SK-N-SH (cell line): ENCODE data around the gene GRM8. TPM values are rescaled to one million over a fixed set of nuclear protein-coding genes. Genes with fewer than 3 reads are reported as not detected.

Experiments
- CTCF ChIA-PET: fragments of 300-600, 350-600 bp; formaldehyde crosslinking; extraction: SDS; loops from one replicate; lab custom pipeline; 2021; lab: Yijun Ruan, JAX
- POLR2A ChIA-PET: fragments of 350-600 bp; sonication (Branson Sonifier 250); formaldehyde crosslinking; extraction: SDS; loops from one replicate; lab custom pipeline; 2020; ENCODE audit warnings: antibody characterized with exemption, inconsistent platforms; lab: Yijun Ruan, JAX
- DNase-seq: peaks from one replicate; pipeline ENCODE4 v3.0.0; 2012
- H2AFZ ChIP-seq: fragments of 200-600 bp; sonication (generic); 2 replicates; pipeline ENCODE4 v1.8.1; 2016; ENCODE audit warnings: antibody characterized with exemption, mild to moderate bottlenecking, low read depth
- H3F3A ChIP-seq: fragments of 200-600 bp; sonication (generic); replicated peaks from 2 replicates; pipeline ENCODE3; 2016; ENCODE audit warnings: antibody characterized with exemption, mild to moderate bottlenecking; ENCODE audit not compliant: insufficient read depth
- H3K27ac ChIP-seq, 2 experiments: fragments of 200-500 bp in 1 of 2; fragments of 200-600 bp in 1 of 2; sonication (Bioruptor generic) in 1 of 2; sonication (generic), shearing (Covaris generic) in 1 of 2; 2 replicates each; pipeline versions ENCODE4 v1.5.1 to v1.6.1; 2014 to 2016; ENCODE audit warnings: low read depth in 2 of 2, inconsistent platforms in 1 of 2, low read length in 1 of 2, mild to moderate bottlenecking in 1 of 2, mixed read lengths in 1 of 2
- H3K27me3 ChIP-seq: fragments of 200-600 bp; sonication (generic), shearing (Covaris generic); 2 replicates; pipeline ENCODE4 v1.6.1; 2016; ENCODE audit warnings: mixed run types; ENCODE audit not compliant: insufficient read depth
- H3K36me3 ChIP-seq, 2 experiments: fragments of 200-500 bp in 1 of 2; fragments of 200-600 bp in 1 of 2; sonication (Bioruptor generic) in 1 of 2; sonication (generic) in 1 of 2; replicated peaks in 1 of 2; 2 replicates each; pipeline versions ENCODE3 to v1.5.1; 2014 to 2016; ENCODE audit warnings: low read length in 1 of 2, mild to moderate bottlenecking in 1 of 2; ENCODE audit not compliant: insufficient read depth in 2 of 2, control insufficient read depth in 1 of 2
- H3K4me1 ChIP-seq, 2 experiments: fragments of 200-500 bp in 1 of 2; fragments of 200-600 bp in 1 of 2; sonication (Bioruptor generic) in 1 of 2; sonication (generic), shearing (Covaris generic) in 1 of 2; 2 replicates each; pipeline versions ENCODE4 v1.5.1 to v1.6.1; 2014 to 2016; ENCODE audit warnings: low read depth in 1 of 2, low read length in 1 of 2, mixed run types in 1 of 2; ENCODE audit not compliant: insufficient read depth in 2 of 2, control insufficient read depth in 1 of 2
- H3K4me2 ChIP-seq: fragments of 200-600 bp; sonication (generic), shearing (Covaris generic); 2 replicates; pipeline ENCODE4 v1.6.1; 2017; ENCODE audit warnings: mixed run types
- H3K4me3 ChIP-seq, 2 experiments: fragments of 200-500 bp in 1 of 2; fragments of 200-600 bp in 1 of 2; sonication (Bioruptor generic) in 1 of 2; sonication (generic), shearing (Covaris generic) in 1 of 2; 2 replicates each; pipeline versions ENCODE4 v1.5.1 to v1.8.1; 2014 to 2016; ENCODE audit warnings: low read depth in 2 of 2, inconsistent platforms in 1 of 2, low read length in 1 of 2, mild to moderate bottlenecking in 1 of 2, mixed read lengths in 1 of 2, moderate library complexity in 1 of 2
- H3K79me2 ChIP-seq: fragments of 200-600 bp; sonication (generic); 2 replicates; pipeline ENCODE4 v1.8.1; 2017; ENCODE audit warnings: mild to moderate bottlenecking; ENCODE audit not compliant: insufficient read depth
- H3K9ac ChIP-seq: fragments of 200-600 bp; sonication (generic); 2 replicates; pipeline ENCODE4 v1.6.1; 2017; ENCODE audit warnings: mixed run types
- H3K9me2 ChIP-seq: fragments of 200-600 bp; sonication (generic); 2 replicates; pipeline ENCODE4 v1.6.1; 2017; ENCODE audit warnings: mixed run types
- H3K9me3 ChIP-seq: fragments of 200-600 bp; sonication (generic); 2 replicates; pipeline ENCODE4 v1.6.1; 2017; ENCODE audit warnings: mixed run types, mild to moderate bottlenecking, moderate library complexity
- H4K20me1 ChIP-seq: fragments of 200-600 bp; sonication (generic); 2 replicates; pipeline ENCODE4 v1.6.1; 2017; ENCODE audit warnings: mild to moderate bottlenecking, mixed run types; ENCODE audit not compliant: insufficient read depth
- FOSL2 ChIP-seq: IDR thresholded peaks from 2 replicates; pipeline ENCODE4 v1.4.0; 2012; ENCODE audit warnings: low read depth, mild to moderate bottlenecking, moderate library complexity, borderline replicate concordance
- FOXM1 ChIP-seq: IDR thresholded peaks from 2 replicates; pipeline ENCODE4 v1.4.0; 2012; ENCODE audit warnings: low read depth, mild to moderate bottlenecking
- GABPA ChIP-seq: IDR thresholded peaks from 2 replicates; pipeline ENCODE4 v1.4.0; 2012; ENCODE audit warnings: low read depth, mild to moderate bottlenecking
- GATA2 ChIP-seq: sonication (generic); formaldehyde crosslinking; IDR thresholded peaks from 2 replicates; pipeline ENCODE4 v1.5.0; 2020; ENCODE audit warnings: mild to moderate bottlenecking, missing genetic modification reagents
- JUND ChIP-seq: IDR thresholded peaks from 2 replicates; pipeline ENCODE4 v1.4.0; 2012
- MXI1 ChIP-seq: IDR thresholded peaks from 2 replicates; pipeline ENCODE4 v1.6.1; 2012; ENCODE audit warnings: mild to moderate bottlenecking, low read depth, low read length, improper control_type of control experiment
- NRF1 ChIP-seq: IDR thresholded peaks from 2 replicates; pipeline ENCODE4 v1.6.1; 2012; ENCODE audit warnings: low read depth, mild to moderate bottlenecking, low read length
- POLR2AphosphoS5 ChIP-seq: IDR thresholded peaks from 2 replicates; pipeline ENCODE4 v1.6.1; 2012; ENCODE audit warnings: low read depth, low read length
- RAD21 ChIP-seq: IDR thresholded peaks from 2 replicates; pipeline ENCODE4 v1.6.1; 2012; ENCODE audit warnings: mild to moderate bottlenecking, low read length
- REST ChIP-seq: IDR thresholded peaks from 2 replicates; pipeline ENCODE4 v1.6.1; 2012; ENCODE audit warnings: mild to moderate bottlenecking, low read depth, low read length, moderate library complexity
- RFX5 ChIP-seq: IDR thresholded peaks from 2 replicates; pipeline ENCODE4 v1.6.1; 2012; ENCODE audit warnings: mild to moderate bottlenecking, improper control_type of control experiment, low read length
- SIN3A ChIP-seq: IDR thresholded peaks from 2 replicates; pipeline ENCODE4 v1.6.1; 2012; ENCODE audit warnings: low read depth, mild to moderate bottlenecking, low read length, moderate library complexity, borderline replicate concordance
- SMC3 ChIP-seq: IDR thresholded peaks from 2 replicates; pipeline ENCODE4 v1.6.1; 2012; ENCODE audit warnings: low read depth, low read length, improper control_type of control experiment
- TAF1 ChIP-seq: IDR thresholded peaks from 2 replicates; pipeline ENCODE4 v1.6.1; 2012; ENCODE audit warnings: low read depth, mild to moderate bottlenecking, low read length, moderate library complexity, borderline replicate concordance
- TCF12 ChIP-seq: IDR thresholded peaks from 2 replicates; pipeline ENCODE4 v1.4.0; 2012
- TEAD4 ChIP-seq: IDR thresholded peaks from 2 replicates; pipeline ENCODE4 v1.4.0; 2012; ENCODE audit warnings: mild to moderate bottlenecking, borderline replicate concordance; ENCODE audit not compliant: insufficient read depth
- USF1 ChIP-seq: IDR thresholded peaks from 2 replicates; pipeline ENCODE4 v1.4.0; 2012; ENCODE audit warnings: low read depth, borderline replicate concordance
- ZBTB33 ChIP-seq: IDR thresholded peaks from 2 replicates; pipeline ENCODE4 v1.4.0; 2012; ENCODE audit warnings: low read depth, borderline replicate concordance
- WGBS: methylation state at CpG from one replicate; pipeline ENCODE4 v1.1.6; 2017; ENCODE audit warnings: low lambda C conversion rate; 5-methylcytosine and 5-hydroxymethylcytosine counted together
- polyA plus RNA-seq, 3 experiments: library from polyadenylated mRNA; depleted of rRNA; stranded (reverse); fragments of >200 nt; gene quantifications; 2 replicates each; pipeline ENCODE4 v1.2.3, GENCODE V29; 2012
- TF ChIP-seq, protein P1 (sequence below): IDR thresholded peaks from 2 replicates; pipeline ENCODE4 v1.4.0; 2012; ENCODE audit warnings: low read depth
- TF ChIP-seq, protein P2 (sequence below): fragments of 150-350 bp; IDR thresholded peaks from 2 replicates; pipeline ENCODE4 v1.6.1; 2016; ENCODE audit warnings: mild to moderate bottlenecking, low read depth, low read length

Gene GRM8
- polyA plus RNA-seq, 1 of the 3 experiments (the other 2 are of a cell fraction): 0.10 TPM

DNA sequence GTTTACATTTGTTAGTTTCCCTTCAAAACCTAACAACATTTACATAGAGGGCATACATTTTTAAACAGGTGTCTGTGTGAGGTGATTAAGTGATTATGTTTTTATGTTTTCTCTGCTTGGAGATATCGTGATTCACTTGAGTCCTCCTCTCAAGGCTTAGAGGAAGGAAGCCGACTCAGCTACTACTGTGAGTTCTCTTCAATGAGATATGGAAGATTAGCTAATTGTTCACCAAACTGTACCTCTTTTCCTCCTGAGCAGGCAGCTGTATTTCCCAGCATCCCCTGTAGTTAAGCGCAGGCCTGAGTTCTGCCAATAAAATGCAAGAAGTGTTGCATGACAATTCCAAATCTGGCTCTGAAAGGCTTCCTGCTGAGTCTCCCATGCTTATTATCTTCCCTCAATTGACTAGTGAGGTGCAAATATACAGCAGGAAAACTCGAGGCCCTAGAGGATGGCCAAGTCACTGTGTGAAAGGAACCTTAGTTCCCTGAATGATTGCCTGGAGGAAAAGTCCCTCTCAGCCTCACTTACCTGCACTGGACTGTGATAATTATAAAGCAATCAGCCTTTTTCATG is 528.7 kb downstream of the GRM8 start:
- no peaks in the 10 kb centered on the region for H3K36me3 ChIP-seq
- no peak overlapping the region for H3K4me2 ChIP-seq
- no peak overlapping the region for H3K4me3 ChIP-seq
- no peak for DNase-seq
- H4K20me1 ChIP-seq: no peaks in the 10 kb centered on the region
- H3K79me2 ChIP-seq: no peaks in the 10 kb centered on the region
- ChIA-PET CTCF (interaction anchor here (2.4 kb wide), 1 partner anchor 9 kb away, joined by 7 read pairs; no protein-coding TSS in a partner anchor), POLR2A (no interaction called here)
- H3K9me3 ChIP-seq: no peaks in the 10 kb centered on the region
- H3K9me2 ChIP-seq: no peaks in the 10 kb centered on the region
- no peaks in the 10 kb centered on the region for H3F3A ChIP-seq
- H3K27me3 ChIP-seq: no peaks in the 10 kb centered on the region
- no peak overlapping the region for H3K9ac ChIP-seq
- no peak for TF ChIP-seq POLR2AphosphoS5
- no peak for TF ChIP-seq TCF12
- no peak for TF ChIP-seq REST
- TF ChIP-seq GABPA: no peak
- TF ChIP-seq, protein P1, sequence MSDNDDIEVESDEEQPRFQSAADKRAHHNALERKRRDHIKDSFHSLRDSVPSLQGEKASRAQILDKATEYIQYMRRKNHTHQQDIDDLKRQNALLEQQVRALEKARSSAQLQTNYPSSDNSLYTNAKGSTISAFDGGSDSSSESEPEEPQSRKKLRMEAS: no peak
- no peak for TF ChIP-seq ZBTB33
- TF ChIP-seq SMC3: no peak
- no peak for TF ChIP-seq SIN3A
- no peak for TF ChIP-seq FOXM1
- TF ChIP-seq, protein P2, sequence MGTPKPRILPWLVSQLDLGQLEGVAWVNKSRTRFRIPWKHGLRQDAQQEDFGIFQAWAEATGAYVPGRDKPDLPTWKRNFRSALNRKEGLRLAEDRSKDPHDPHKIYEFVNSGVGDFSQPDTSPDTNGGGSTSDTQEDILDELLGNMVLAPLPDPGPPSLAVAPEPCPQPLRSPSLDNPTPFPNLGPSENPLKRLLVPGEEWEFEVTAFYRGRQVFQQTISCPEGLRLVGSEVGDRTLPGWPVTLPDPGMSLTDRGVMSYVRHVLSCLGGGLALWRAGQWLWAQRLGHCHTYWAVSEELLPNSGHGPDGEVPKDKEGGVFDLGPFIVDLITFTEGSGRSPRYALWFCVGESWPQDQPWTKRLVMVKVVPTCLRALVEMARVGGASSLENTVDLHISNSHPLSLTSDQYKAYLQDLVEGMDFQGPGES: no peak
- no peak for TF ChIP-seq TAF1
- no peak for TF ChIP-seq FOSL2
- no peak for TF ChIP-seq TEAD4
- TF ChIP-seq NRF1: no peak
- no peak for TF ChIP-seq MXI1
- TF ChIP-seq RAD21: no peak
- no peak for TF ChIP-seq USF1
- TF ChIP-seq GATA2 (CRISPR knock-in tag): no peak
- TF ChIP-seq RFX5: no peak
- no peak for TF ChIP-seq JUND
- H3K4me1 ChIP-seq: peaks cover 0 to 7% of the 10 kb centered on the region in 2 experiments; a peak in 3 of 4 replicates
- H2AFZ ChIP-seq: no peak overlapping the region
- 69% methylated on average over 4 of the region's 4 CpGs for WGBS
- H3K27ac ChIP-seq: no peak overlapping the region
